SHP77 (cell line): ENCODE results near the gene KCNJ9.

Experiments used
- DNase-seq, 2 experiments: peaks; one replicate each; lab custom pipeline; 2025; lab: John Stamatoyannopoulos, UW

Gene KCNJ9

DNA sequence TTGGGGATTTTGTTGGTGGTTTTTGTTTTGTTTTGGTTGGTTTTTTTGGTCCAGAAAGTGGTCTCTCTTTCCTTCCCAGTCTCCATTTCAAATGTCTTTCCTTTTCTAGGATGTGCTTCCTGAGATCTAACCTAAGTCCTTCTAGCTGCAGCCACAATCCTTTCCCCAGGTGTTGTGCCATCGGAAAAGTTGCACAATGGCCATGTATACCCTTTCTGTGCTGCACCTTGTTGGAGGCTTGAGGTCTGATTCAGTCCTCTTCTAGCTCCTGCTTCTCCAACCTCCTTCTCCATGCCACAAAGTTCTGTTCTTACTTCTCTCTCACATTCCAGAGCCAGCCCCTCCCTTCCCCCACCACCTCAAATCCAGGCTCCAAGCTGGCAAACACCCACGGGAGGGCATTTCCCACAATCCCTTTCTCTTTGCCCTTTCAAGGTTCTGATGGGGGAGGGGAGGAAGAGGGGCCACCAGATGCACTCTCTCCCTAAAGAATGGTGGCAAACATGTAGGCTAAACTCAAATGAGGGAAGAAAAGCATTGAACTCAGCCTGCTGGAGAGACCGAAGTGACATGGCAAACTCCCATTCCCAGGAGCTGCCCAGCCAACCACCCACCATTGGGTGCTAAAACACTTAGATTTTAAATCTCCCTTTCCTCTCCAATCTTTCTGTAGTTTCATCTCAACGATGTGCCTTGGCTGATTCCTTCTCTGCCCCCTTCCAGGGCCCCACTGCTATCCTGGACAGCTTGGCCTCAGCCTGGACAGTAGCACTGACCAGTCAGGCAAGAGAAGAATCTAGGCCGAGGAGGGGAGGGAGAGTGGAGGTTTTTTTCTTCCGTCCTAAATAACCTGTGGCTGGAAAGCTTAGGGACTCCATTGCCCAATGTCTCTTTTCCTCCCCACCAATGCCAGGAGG lies 14.3 kb upstream of the KCNJ9 start:
- DNase-seq = no peak

DNA sequence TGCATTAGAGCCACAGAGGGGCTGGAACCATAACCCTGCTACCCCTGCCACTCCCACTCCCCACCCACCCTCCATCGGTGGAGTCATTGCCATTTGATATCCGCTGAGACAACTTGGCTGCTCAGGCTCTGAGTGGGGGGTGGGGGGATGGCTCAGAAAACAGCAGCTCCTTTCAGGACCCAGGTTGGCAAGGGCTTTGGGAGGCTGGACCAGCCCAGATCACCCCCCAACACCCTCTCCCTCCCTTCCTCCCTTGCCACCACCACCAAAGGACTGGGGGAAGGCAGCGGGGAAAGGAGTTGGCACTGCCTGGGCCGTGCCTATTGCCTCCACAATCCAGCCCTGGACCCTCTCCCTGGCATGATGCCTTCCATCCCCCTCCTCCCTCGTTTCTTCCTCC lies 13.1 kb upstream of the KCNJ9 start:
- no peak for DNase-seq

- DNase-seq = no peak
Observed at GRCh38 chr1:160069460-160070231, 11.7 kb upstream of the KCNJ9 start, which contains the start of gene KCNJ10. TSS of gene KCNJ10 (minus strand) at chr1:160070160. CDS start at chr1:160042532, 27,628 bp downstream.

GRCh38 chr1:160070243-160071163 lies 10.8 kb upstream of the KCNJ9 start:
- DNase-seq = no peak

- no peak for DNase-seq
Observed at GRCh38 chr1:160071289-160071688, 10.0 kb upstream of the KCNJ9 start.

- DNase-seq = no peak
Observed at GRCh38 chr1:160074865-160075264, 6.5 kb upstream of the KCNJ9 start.

DNA sequence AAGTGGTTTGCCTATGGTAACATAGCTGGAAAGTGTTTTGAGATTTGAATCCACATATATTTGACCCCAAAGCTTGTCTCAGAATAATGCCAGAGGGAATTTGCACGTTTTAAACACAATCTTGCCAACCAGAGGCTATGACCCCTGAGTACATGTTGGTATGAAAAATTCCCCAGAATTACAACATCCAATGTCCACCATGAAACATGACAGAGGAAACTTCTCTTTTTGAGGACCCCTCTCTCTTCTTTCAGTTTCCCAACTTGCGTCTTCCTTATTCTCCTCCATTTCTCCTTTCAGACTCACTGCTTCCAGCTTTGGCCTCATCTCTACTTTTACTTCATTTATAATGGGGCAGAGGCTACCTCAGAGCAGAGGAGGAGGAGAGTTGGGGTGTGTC lies 5.5 kb upstream of the KCNJ9 start:
- no peak for DNase-seq

DNA sequence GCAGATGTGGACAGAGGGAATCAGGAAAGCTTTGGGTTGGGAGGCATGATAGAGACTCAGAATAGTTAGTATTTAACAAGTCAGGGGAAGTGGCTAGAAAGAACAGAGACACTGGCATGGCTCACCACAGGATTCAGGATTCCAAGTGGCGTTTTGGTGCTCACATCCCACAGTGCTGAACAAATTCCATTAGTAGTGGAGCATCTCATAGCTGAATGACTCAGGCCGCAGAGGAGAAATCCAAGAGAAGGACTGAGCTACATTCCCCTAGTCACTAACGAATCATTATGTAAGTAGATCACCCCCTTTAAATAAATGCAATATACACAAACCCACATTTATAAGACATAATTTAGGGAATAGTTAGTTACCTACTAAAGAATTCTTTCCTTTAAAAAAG lies 5.0 kb upstream of the KCNJ9 start:
- DNase-seq = no peak

- DNase-seq = no peak
Observed at GRCh38 chr1:160077486-160077885, 3.9 kb upstream of the KCNJ9 start.

DNA sequence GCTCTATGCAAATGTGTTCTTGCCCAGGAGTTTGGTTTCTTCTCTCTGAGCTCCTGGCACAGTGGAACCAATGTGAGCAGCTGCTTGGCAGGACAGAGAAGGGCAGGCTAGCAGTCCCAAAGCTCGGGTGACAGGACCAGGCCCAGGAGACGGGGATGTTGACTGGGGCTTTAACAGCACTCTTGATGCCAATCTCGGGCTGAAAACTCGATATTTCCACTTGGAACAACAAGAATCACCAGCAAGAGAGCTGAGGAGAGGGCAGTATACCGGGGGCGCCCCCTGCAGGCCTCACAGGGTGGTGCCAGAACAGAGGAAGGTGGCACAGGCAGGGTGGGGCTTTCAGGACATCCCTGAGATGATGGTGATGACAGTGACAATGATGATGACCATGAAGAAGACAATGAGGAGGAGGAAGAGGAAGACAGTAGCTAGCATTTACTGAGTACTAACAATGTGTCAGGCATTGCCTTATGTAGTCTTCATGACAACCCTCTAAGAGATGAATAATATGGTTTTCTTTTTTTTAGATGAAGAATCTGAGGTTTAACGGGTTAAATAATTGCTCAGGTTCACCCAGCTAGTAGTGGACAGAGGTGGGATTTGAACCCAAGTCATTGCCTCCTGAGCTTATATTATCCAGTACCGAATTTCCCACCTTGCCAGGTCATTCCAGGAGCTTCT lies 2.7 kb upstream of the KCNJ9 start:
- DNase-seq = no peak

DNA sequence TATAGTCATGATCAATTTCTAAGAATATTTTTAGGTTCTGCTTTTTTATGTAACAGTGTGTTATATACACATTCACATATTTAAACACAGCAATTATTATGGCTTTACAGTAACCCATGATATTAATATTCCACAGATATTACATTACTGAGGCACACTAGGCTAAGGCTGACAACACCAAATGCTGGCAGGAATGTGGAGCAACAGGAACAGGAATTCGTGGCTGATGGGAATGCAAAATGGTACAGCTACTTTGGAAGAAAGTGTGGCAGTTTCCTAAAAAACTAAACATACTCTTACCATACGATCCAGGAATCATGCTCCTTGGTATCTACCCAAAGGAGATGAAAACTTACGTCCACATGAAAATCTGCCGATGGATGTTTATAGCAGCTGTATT lies 1.9 kb upstream of the KCNJ9 start:
- DNase-seq = no peak

DNA sequence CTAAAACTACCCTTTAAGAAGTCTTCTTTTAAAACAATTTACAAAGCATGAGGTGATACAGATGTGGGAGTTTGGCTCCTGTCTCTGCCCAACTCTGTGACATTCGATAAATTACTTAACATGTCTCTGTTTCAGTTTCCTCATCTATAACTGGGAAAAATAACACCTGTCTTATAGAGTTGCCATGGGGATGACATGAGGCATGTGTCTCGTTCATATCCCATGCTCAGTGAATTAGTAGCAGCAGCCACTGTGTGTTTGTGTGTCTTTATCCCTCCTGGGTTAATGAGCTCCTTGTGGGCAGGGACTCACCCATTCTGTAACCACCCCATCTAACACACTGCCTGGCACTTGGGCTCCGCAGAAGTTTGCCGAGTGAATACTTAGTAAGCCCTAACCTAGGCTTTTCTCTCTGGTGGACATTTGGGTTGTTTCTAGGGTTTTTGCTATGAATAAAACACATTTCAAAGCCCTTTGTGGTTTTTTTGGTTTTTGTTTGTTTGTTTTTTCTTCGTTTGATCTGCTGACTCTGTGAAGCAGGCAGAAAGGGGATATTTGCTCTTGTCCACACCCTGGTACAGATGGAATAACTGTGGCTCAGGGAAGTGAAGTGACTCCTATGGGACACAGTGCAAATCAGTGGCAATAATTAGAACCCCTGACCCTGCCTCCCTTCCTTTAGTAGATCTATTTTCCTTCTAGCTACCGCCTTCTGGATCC lies 797 bp upstream of the KCNJ9 start:
- DNase-seq = no peak

DNA sequence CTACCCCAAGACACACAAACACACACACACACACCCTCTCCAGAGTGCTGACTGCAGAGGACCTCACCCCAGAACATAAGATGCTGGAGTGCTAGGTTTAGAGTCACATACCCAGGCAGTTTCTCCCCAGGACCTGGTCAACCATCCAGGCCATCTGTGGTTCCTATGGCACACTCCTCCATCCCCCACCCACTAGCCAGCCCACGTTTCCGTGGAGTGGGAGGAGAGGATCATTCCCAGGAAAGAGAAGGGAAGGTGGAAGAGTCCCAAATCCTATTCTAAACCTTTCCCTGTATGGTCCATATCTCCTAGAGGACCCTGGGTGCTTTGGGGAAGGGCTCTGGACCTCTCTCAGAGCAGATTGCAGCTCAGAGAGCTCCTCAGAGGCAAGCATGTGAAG lies 1.1 kb downstream of the KCNJ9 start:
- no peak for DNase-seq

- no peak for DNase-seq
Observed at GRCh38 chr1:160082926-160083325, 1.6 kb downstream of the KCNJ9 start.

DNA sequence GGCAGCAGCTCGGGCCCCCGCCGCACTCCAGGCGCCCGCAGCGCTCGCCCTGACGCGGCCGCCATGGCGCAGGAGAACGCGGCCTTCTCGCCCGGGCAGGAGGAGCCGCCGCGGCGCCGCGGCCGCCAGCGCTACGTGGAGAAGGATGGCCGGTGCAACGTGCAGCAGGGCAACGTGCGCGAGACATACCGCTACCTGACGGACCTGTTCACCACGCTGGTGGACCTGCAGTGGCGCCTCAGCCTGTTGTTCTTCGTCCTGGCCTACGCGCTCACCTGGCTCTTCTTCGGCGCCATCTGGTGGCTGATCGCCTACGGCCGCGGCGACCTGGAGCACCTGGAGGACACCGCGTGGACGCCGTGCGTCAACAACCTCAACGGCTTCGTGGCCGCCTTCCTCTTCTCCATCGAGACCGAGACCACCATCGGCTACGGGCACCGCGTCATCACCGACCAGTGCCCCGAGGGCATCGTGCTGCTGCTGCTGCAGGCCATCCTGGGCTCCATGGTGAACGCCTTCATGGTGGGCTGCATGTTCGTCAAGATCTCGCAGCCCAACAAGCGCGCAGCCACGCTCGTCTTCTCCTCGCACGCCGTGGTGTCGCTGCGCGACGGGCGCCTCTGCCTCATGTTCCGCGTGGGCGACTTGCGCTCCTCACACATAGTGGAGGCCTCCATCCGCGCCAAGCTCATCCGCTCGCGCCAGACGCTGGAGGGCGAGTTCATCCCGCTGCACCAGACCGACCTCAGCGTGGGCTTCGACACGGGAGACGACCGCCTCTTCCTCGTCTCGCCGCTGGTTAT lies 2.8 kb downstream of the KCNJ9 start:
- peak; percentile 44 to 56 for DNase-seq

DNA sequence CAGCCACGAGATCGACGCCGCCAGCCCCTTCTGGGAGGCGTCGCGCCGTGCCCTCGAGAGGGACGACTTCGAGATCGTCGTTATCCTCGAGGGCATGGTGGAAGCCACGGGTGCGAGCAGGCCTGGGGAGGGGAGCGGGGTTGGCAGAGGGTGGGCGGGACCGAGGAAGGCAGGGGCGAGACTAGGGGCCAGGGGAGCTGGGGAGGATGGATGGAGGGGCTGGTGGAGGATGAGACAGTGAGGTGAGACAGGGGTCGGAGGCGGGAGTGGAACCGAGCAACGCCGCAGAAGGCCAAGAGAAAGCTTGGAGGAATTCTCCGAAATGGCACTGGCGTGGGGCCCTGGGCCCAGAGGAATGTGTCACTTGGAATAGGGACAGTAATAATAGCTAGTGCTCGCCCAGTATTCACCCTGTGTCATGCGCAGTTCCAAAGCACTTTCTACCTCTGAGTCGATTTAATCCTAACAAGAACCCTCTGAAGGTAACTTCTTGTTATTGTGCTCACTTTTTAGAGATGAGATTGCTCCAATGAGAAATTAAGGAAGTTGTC lies 3.5 kb downstream of the KCNJ9 start:
- no peak for DNase-seq

DNA sequence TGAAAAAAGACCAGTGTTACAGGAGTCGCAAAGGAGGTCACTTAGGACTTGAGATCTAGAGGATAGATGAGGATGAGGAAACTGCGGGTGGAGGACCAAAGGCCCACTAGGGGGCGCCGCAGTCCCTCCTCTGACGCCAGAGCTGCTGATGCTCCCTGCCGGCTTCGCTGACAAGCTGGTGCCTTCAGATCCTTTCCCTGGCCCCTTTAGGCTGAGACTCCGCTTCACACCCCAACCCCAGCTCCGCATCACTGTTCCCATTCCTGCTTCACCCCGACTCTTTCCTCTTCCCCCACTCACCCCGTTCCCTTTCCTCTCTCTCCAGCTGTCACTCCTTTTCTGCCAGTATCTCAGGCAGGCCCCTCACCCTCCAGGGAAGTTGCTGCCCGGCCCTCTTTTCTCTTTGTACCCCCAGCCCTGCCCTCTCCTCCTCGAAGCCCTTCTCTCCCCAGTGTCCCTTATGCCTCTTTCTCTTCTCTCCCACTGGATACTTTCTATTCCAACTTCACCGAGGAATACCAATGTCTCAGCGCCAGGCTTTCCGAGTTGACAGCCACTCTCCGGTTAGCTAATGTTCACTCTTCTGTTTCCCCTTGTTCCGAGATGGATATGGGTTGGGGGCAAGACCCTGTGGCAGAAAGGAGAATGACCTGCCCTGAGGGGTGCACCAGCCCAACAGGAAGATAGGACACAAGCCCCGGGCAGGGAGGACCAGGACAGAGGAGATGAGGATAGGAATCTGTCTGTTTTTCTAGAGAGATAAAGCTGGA lies 4.5 kb downstream of the KCNJ9 start:
- DNase-seq = peak; percentile 64 to 69

GRCh38 chr1:160086456-160086892 lies 5.1 kb downstream of the KCNJ9 start:
- no peak for DNase-seq
